OCI-LY7 (cell line): Measurements from ENCODE around the gene JAML. TPM values are rescaled to one million over a fixed set of nuclear protein-coding genes. Genes with fewer than 3 reads are reported as not detected.
A peak's percentile ranks its signal among the peaks of the same experiment; 100 is the strongest.

Source experiments
- BruUV-seq: library from RNA; stranded (reverse); fragments of 400-500 nt; replicated peaks from 2 replicates; lab custom pipeline; 2021; lab: Mats Ljungman, UMichigan
- CTCF ChIA-PET: fragments of 300-600 bp; sonication (Branson Sonifier 250); formaldehyde crosslinking; loops from one replicate; lab custom pipeline; 2022; ENCODE audit warnings: antibody characterized with exemption; ENCODE audit not compliant: unreplicated experiment; lab: Charles Lee
- POLR2A ChIA-PET: fragments of 300-600 bp; sonication (Branson Sonifier 250); formaldehyde crosslinking; loops from one replicate; lab custom pipeline; 2022; ENCODE audit warnings: antibody characterized with exemption; lab: Charles Lee
- DNase-seq: peaks from one replicate; pipeline ENCODE4 v3.0.0-alpha.2; 2015; ENCODE audit warnings: low spot score
- H2AFZ ChIP-seq: fragments of 200-600 bp; sonication (generic), shearing (Covaris generic); 2 replicates; pipeline ENCODE4 v1.6.1; 2014; ENCODE audit warnings: mild to moderate bottlenecking, antibody characterized with exemption, low read length, moderate library complexity
- H3K27ac ChIP-seq: fragments of 200-600 bp; sonication (generic); 2 replicates; pipeline ENCODE4 v1.5.1; 2014; ENCODE audit warnings: mixed run types, low read depth, mild to moderate bottlenecking, moderate library complexity, low read length, inconsistent platforms; ENCODE audit not compliant: poor library complexity, severe bottlenecking
- H3K36me3 ChIP-seq: fragments of 200-600 bp; sonication (generic); 2 replicates; pipeline ENCODE4 v1.6.1; 2014; ENCODE audit warnings: mild to moderate bottlenecking, antibody characterized with exemption, low read length, moderate library complexity, mixed read lengths; ENCODE audit not compliant: insufficient read depth
- H3K4me1 ChIP-seq: fragments of 200-600 bp; sonication (generic); 2 replicates; pipeline ENCODE4 v1.5.1; 2014; ENCODE audit warnings: mild to moderate bottlenecking, low read length; ENCODE audit not compliant: insufficient read depth, poor library complexity, severe bottlenecking
- H3K4me2 ChIP-seq: fragments of 200-600 bp; sonication (generic); 2 replicates; pipeline ENCODE4 v1.6.1; 2014; ENCODE audit warnings: mild to moderate bottlenecking, low read length
- H3K4me3 ChIP-seq: fragments of 200-600 bp; sonication (generic); 2 replicates; pipeline ENCODE4 v1.5.1; 2014; ENCODE audit warnings: mild to moderate bottlenecking, low read depth, low read length; ENCODE audit not compliant: poor library complexity, severe bottlenecking
- H3K79me2 ChIP-seq: fragments of 200-600 bp; sonication (generic); 2 replicates; pipeline ENCODE4 v1.6.1; 2016; ENCODE audit warnings: low read depth, mild to moderate bottlenecking, low read length, moderate library complexity, mixed read lengths; ENCODE audit not compliant: insufficient read depth
- H3K9me2 ChIP-seq: fragments of 200-600 bp; sonication (generic); 2 replicates; pipeline ENCODE4 v1.6.1; 2016; ENCODE audit warnings: mild to moderate bottlenecking, low read length, mixed read lengths; ENCODE audit not compliant: insufficient read depth
- H3K9me3 ChIP-seq: fragments of 200-600 bp; sonication (generic); 2 replicates; pipeline ENCODE4 v1.6.1; 2014; ENCODE audit warnings: mild to moderate bottlenecking, mixed run types, low read length, mixed read lengths
- H4K20me1 ChIP-seq: fragments of 200-600 bp; sonication (generic); 2 replicates; pipeline ENCODE4 v1.6.1; 2014; ENCODE audit warnings: mild to moderate bottlenecking, antibody characterized with exemption, low read length, moderate library complexity, mixed read lengths; ENCODE audit not compliant: insufficient read depth
- CTCF ChIP-seq: fragments of 200-600 bp; sonication (generic); conservative IDR thresholded peaks from 2 replicates; pipeline ENCODE4 v1.5.1; 2014; ENCODE audit warnings: mild to moderate bottlenecking, antibody characterized with exemption, low read length, moderate library complexity, mixed read lengths
- EZH2phosphoT487 ChIP-seq: fragments of 200-600 bp; sonication (generic); IDR thresholded peaks from 2 replicates; pipeline ENCODE4 v1.6.1; 2018; ENCODE audit warnings: low read depth, borderline replicate concordance, mild to moderate bottlenecking, mixed run types, antibody characterized with exemption, low read length, moderate library complexity, mixed read lengths
- intact Hi-C: fragments of 100-400 bp; cut with micrococcal nuclease; formaldehyde crosslinking; loops from one replicate; pipeline ENCODE4 v1.10.0; 2022; ENCODE audit not compliant: unreplicated experiment
- total RNA-seq, 2 experiments: library from RNA; depleted of rRNA in 1 of 2; stranded (reverse); fragments of >200 nt in 1 of 2; shearing (Covaris generic) in 1 of 2; gene quantifications; 2 replicates each; pipeline ENCODE4 v1.2.3, GENCODE V29; 2014 to 2022

Gene JAML
- total RNA-seq, 2 experiments from 2014 or later = 0.63 to 0.73 TPM

- H3K27ac ChIP-seq = no peak overlapping the region
These were observed 9.0 kb downstream of the JAML start for GRCh38 chr11:118215765-118216164.

DNA sequence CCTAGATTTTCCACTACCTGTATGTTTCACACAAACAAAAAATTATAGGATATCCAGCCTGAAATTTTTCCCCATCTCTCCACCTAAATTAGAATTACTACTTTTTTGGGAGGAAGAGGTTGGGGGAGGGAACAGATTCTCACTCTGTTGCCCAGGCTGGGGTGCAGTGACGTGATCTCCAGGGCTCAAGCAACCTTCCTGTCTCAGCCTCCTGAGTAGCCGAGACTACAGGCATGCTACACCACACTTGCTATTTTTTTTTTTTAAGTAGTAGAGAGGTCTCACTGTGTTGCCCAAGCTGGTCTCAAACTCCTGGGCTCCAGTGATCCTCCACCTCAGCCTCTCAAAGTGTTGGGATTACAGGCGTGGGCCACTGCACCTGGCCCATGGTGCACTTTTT lies 9.5 kb downstream of the JAML start:
- Histone ChIP-seq H3K4me1 (peaks cover 45% of the 10 kb centered on the region), H3K9me3 (no peaks in the 10 kb centered on the region), H3K4me2 (peak overlapping the region; percentile 69), H3K27ac (no peak overlapping the region), H4K20me1 (no peaks in the 10 kb centered on the region), H2AFZ (peak overlapping the region; percentile 90), H3K36me3 (no peaks in the 10 kb centered on the region), H3K79me2 (no peaks in the 10 kb centered on the region), H3K4me3 (no peak overlapping the region), H3K9me2 (no peaks in the 10 kb centered on the region)
- ChIA-PET POLR2A (interaction anchor here (0.7 to 1.6 kb wide), 5 partner anchors 9 to 105 kb away, joined by 3 to 13 read pairs (median 4); partner anchors contain the start of gene JAML), CTCF (no interaction called here)
- TF ChIP-seq EZH2phosphoT487 = no peak
- no peak for TF ChIP-seq CTCF
- peak; percentile 45 for DNase-seq
- intact Hi-C loops = no loop called here
- no TSS peak for BruUV-seq

More at GRCh38 chr11:118215765-118216164, 9.0 kb downstream of the JAML start:
- peak overlapping the region; percentile 69 for H3K4me2 ChIP-seq
- H3K4me3 ChIP-seq = no peak overlapping the region
- POLR2A ChIA-PET = interaction anchor here (1.6 kb wide), 1 partner anchor 31 kb away, joined by 4 read pairs; no protein-coding TSS in a partner anchor
- CTCF ChIA-PET = no interaction called here
- TF ChIP-seq CTCF (no peak), EZH2phosphoT487 (no peak)
- no peaks in the 10 kb centered on the region for H3K36me3 ChIP-seq
- H3K9me3 ChIP-seq = no peaks in the 10 kb centered on the region
- H3K4me1 ChIP-seq = peaks cover 45% of the 10 kb centered on the region
- H4K20me1 ChIP-seq = no peaks in the 10 kb centered on the region
- BruUV-seq = no TSS peak
- H3K79me2 ChIP-seq = no peaks in the 10 kb centered on the region
- H3K9me2 ChIP-seq = no peaks in the 10 kb centered on the region
- no peak for DNase-seq
- intact Hi-C loops = no loop called here
- H2AFZ ChIP-seq = peak overlapping the region; percentile 90

DNA sequence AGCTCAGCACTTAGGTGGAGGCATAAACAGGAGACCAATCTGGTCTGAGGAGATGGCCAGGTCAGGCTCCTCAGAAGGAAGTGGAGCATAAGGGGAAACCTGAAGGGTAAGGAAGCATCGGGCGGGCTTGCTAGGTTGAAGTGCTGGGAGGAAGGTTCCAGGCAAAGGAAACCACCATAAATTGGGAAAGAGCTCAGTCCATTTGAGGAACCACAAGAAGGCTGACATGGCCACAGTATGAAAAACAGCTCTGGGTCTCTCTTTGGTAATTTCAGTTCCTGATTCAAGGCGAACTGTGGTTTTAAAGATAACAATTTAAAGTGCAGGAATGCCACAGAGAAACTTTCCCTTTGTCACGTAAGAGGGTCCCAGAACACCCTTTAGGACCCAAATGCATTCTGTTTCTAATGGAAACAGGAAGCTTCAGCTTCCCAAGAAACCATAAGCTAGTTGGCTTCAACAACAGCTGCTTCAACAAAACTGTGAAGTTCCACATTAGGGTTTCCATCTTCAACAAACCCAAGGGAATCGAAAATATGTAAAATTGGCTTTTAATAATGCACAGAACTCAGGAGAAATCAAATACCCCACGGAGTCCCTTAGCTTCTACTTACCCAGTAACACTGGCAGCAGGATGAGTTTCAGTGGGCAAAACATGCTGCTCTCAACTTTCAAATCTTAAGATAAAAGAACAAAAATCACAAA lies 10.4 kb downstream of the JAML start:
- H3K4me3 ChIP-seq = peak overlapping the region; percentile 33
- no TSS peak for BruUV-seq
- DNase-seq = peak; percentile 51
- H3K4me1 ChIP-seq = peaks cover 45% of the 10 kb centered on the region
- no peaks in the 10 kb centered on the region for H3K36me3 ChIP-seq
- H4K20me1 ChIP-seq = no peaks in the 10 kb centered on the region
- H3K27ac ChIP-seq = peak overlapping the region; percentile 24
- ChIA-PET CTCF (interaction anchor here (1.2 to 1.5 kb wide), 5 partner anchors 10 to 81 kb away, joined by 4 to 5 read pairs (median 4); partner anchors contain the start of gene JAML), POLR2A (interaction anchor here (0.7 to 1.6 kb wide), 11 partner anchors 8 to 151 kb away, joined by 3 to 13 read pairs (median 4); partner anchors contain the start of gene JAML)
- intact Hi-C loops = no loop called here
- H3K79me2 ChIP-seq = no peaks in the 10 kb centered on the region
- peak overlapping the region; percentile 90 for H2AFZ ChIP-seq
- TF ChIP-seq CTCF (no peak), EZH2phosphoT487 (no peak)
- peak overlapping the region; percentile 69 for H3K4me2 ChIP-seq
- H3K9me3 ChIP-seq = no peaks in the 10 kb centered on the region
- H3K9me2 ChIP-seq = no peaks in the 10 kb centered on the region
